Skeletal muscle satellite cell (primary cell): ENCODE measurements around the gene SPEM1.

Source experiments
- H3K27me3 ChIP-seq: 2 replicates; pipeline ENCODE4 v1.7.0; 2013; ENCODE audit warnings: low read length; ENCODE audit not compliant: control insufficient read depth, insufficient read depth
- H3K36me3 ChIP-seq: 2 replicates; pipeline ENCODE4 v1.7.0; 2013; ENCODE audit warnings: mild to moderate bottlenecking, control low read depth, low read length; ENCODE audit not compliant: insufficient read depth
- H3K4me1 ChIP-seq: 2 replicates; pipeline ENCODE4 v1.7.0; 2013; ENCODE audit warnings: low read length; ENCODE audit not compliant: control insufficient read depth, insufficient read depth
- H3K4me2 ChIP-seq: 2 replicates; pipeline ENCODE4 v1.7.0; 2013; ENCODE audit warnings: mild to moderate bottlenecking, low read length
- H3K4me3 ChIP-seq: 2 replicates; pipeline ENCODE4 v1.7.0; 2013; ENCODE audit warnings: low read length
- H3K9ac ChIP-seq: 2 replicates; pipeline ENCODE4 v1.7.0; 2013; ENCODE audit warnings: mild to moderate bottlenecking, low read depth, low read length, moderate library complexity
- H3K9me3 ChIP-seq: replicated peaks from 2 replicates; pipeline ENCODE4 v1.7.0; 2013; ENCODE audit warnings: mild to moderate bottlenecking, control low read depth, low read length

Gene SPEM1

DNA sequence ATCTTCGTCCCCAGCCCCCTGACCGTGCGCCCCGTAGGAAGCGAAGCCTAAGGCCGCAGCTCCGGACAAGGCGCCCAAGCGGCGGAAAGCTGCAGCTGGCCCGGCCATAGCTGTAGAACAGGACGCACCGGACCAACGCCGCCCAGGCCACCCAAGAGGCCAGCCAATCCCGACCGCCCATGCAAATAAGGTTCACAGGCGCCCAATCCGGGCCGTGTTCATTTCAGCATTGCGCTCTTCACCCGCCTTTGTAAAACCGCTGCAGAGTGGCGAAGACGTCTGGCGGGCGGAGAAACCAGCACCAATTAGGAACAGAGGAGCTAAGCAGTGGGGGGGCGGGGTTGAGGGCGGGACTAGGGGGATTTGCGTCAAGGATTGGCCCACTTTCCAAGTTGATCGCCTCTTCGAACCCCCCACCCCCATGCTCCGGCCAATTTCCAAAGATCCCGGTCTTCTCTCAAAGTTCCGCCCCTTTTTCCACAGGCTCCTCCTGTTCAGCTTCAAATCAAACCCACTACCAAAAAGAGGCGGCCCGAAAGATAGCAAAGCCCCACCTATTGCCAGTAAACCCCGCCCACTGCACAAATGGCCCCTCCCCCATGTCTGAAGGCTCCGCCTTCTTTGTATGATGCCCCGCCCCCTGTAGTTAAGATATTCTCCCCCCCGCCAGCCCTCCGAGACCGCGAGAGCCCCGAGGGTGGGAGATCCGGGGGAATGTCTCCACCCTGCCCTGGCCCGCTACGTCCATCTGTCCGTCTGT lies 16.0 kb upstream of the SPEM1 start, which contains the start of gene TMEM256:
TSS of gene TMEM256 (minus strand) at position 121 of the 760 bp plus-strand sequence. CDS start at position 108, 13 bp downstream.
- Histone ChIP-seq H3K4me3 (peak within 1 kb of the TSS; percentile 89), H3K4me2 (peak within 1 kb of the TSS; percentile 99), H3K9ac (peak within 1 kb of the TSS; percentile 80), H3K9me3 (no peaks in the 10 kb centered on the region), H3K36me3 (peaks cover 3% of the 10 kb centered on the region), H3K4me1 (peaks cover 21% of the 10 kb centered on the region), H3K27me3 (no peaks in the 10 kb centered on the region)

- Histone ChIP-seq H3K4me3 (peak overlapping the region; percentile 84), H3K36me3 (peaks cover 10% of the 10 kb centered on the region), H3K9ac (peak overlapping the region; percentile 80), H3K4me1 (peaks cover 21% of the 10 kb centered on the region), H3K9me3 (no peaks in the 10 kb centered on the region), H3K27me3 (no peaks in the 10 kb centered on the region), H3K4me2 (peak overlapping the region; percentile 99)
These were observed 15.3 kb upstream of the SPEM1 start for GRCh38 chr17:7404737-7405349.

- no peaks in the 10 kb centered on the region for H3K9me3 ChIP-seq
- H3K4me2 ChIP-seq, result peak overlapping the region; percentile 99
- H3K9ac ChIP-seq, result peak overlapping the region; percentile 80
- H3K4me3 ChIP-seq, result peak overlapping the region; percentile 84
- H3K27me3 ChIP-seq, result no peaks in the 10 kb centered on the region
- H3K36me3 ChIP-seq, result peaks cover 12% of the 10 kb centered on the region
- peaks cover 21% of the 10 kb centered on the region for H3K4me1 ChIP-seq
These were observed 14.5 kb upstream of the SPEM1 start for GRCh38 chr17:7405350-7406234.

DNA sequence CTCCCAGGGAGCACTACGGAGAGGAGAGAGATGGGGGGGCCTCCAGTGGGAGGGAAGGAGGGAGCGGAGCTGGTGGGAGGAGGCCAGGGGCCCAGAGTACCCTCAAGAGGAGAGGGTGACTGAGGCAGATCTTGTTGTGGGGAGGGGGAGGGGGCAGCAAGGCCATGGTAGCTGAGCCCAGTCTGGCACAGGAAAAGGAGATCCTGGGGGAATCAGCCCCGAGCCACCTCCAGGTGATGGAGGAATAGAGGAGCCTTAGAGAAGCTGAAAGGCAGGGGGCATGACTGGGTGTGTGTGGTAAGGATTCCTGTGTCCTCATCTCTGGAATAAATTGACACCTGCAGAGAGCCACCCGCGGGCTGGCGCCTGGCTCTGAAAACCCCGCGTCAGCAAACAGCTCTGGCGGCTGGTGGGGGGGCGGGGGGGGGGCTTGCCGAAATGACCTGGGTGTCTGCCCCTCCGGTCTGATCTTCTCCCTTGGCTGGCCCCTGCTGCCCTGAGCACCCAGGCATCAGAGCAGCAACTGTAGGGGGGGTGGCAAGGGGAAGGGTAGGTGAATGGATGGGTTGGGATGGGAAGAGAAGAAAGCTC lies 13.8 kb upstream of the SPEM1 start:
- H3K27me3 ChIP-seq, result no peaks in the 10 kb centered on the region
- H3K9ac ChIP-seq, result peak overlapping the region; percentile 80
- H3K9me3 ChIP-seq, result no peaks in the 10 kb centered on the region
- H3K36me3 ChIP-seq, result peaks cover 12% of the 10 kb centered on the region
- H3K4me3 ChIP-seq, result peak overlapping the region; percentile 84
- H3K4me1 ChIP-seq, result peaks cover 18% of the 10 kb centered on the region
- peak overlapping the region; percentile 99 for H3K4me2 ChIP-seq

DNA sequence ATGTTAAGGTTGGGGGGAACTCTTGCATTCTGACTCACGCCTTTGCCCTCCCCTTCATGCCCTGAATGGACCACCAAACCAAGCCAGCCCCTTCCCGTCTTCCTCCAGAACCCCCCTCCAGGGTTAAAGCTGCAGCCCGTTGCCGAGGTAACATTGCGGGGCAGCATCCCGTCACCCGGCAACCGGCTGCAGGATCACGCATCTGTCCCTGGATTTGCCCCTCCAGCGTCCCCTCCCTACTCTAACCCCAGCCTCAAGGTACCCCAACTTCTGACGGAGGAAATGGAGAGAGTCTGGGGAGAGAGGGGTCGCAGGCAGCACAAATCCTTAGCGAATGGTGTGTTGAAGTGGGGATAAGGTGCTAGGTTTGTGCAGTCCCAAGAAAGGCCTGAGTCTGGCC lies 13.0 kb upstream of the SPEM1 start:
- H3K4me1 ChIP-seq, result peaks cover 18% of the 10 kb centered on the region
- no peaks in the 10 kb centered on the region for H3K27me3 ChIP-seq
- H3K4me3 ChIP-seq, result no peak overlapping the region

GRCh38 chr17:7407485-7408251 lies 12.5 kb upstream of the SPEM1 start, which contains the start of gene NLGN2:
Gene NLGN2, plus strand, starts transcription at chr17:7407845. Its CDS starts 411 bp downstream, at chr17:7408256.
- Histone ChIP-seq H3K27me3 (no peaks in the 10 kb centered on the region), H3K9me3 (no peaks in the 10 kb centered on the region), H3K36me3 (peaks cover 12% of the 10 kb centered on the region), H3K9ac (no peak within 1 kb of the TSS), H3K4me1 (peaks cover 17% of the 10 kb centered on the region), H3K4me3 (no peak within 1 kb of the TSS), H3K4me2 (no peak within 1 kb of the TSS)

More for the DNA sequence above, 13.0 kb upstream of the SPEM1 start:
- Histone ChIP-seq H3K4me2 (no peak overlapping the region), H3K9ac (no peak overlapping the region), H3K36me3 (peaks cover 12% of the 10 kb centered on the region), H3K9me3 (no peaks in the 10 kb centered on the region)

DNA sequence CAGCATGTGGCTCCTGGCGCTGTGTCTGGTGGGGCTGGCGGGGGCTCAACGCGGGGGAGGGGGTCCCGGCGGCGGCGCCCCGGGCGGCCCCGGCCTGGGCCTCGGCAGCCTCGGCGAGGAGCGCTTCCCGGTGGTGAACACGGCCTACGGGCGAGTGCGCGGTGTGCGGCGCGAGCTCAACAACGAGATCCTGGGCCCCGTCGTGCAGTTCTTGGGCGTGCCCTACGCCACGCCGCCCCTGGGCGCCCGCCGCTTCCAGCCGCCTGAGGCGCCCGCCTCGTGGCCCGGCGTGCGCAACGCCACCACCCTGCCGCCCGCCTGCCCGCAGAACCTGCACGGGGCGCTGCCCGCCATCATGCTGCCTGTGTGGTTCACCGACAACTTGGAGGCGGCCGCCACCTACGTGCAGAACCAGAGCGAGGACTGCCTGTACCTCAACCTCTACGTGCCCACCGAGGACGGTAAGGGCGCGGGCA lies 11.8 kb upstream of the SPEM1 start:
- no peak overlapping the region for H3K4me3 ChIP-seq
- no peaks in the 10 kb centered on the region for H3K9me3 ChIP-seq
- no peak overlapping the region for H3K4me2 ChIP-seq
- H3K9ac ChIP-seq, result no peak overlapping the region
- peaks cover 12% of the 10 kb centered on the region for H3K36me3 ChIP-seq
- no peaks in the 10 kb centered on the region for H3K27me3 ChIP-seq
- H3K4me1 ChIP-seq, result peaks cover 16% of the 10 kb centered on the region

DNA sequence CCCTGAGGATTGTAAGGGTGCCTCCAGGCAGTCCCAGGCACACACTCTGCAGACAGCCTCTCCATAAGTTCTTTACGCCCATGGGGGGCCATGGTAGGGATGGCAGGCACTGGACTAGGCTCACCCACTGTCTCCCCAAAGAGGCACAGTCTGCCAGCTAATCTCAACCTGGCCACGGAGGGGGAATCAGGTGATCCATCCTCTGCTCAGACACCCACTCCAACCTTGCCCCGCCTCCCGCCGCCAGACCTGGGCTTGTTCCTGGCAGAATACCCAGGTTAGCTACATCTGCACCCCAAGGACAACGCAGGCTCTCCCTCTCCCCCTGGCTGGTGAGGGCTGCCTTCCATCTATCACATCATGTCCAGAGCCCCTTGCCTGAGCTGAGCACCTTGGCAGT lies 11.3 kb upstream of the SPEM1 start:
- no peaks in the 10 kb centered on the region for H3K27me3 ChIP-seq

DNA sequence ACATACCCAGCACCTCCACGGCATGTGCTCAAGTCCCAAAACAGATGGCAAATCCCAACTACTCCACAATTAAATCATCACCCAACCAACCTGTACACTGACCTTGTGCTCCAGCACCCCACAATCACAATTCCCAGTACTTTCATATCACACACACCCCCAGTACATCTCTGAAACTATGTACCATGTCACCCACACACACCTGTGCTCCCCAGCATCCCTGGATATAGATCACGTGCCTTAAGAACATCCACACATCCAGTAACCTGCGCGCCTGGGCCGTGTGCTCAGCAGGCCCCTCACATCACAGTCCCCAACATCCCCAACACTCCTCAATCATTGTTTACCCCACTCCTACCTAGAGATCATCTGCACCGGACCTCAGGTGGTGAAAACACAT lies 10.4 kb upstream of the SPEM1 start:
- peaks cover 21% of the 10 kb centered on the region for H3K4me1 ChIP-seq
- no peak overlapping the region for H3K9ac ChIP-seq
- H3K9me3 ChIP-seq, result no peaks in the 10 kb centered on the region
- H3K27me3 ChIP-seq, result no peaks in the 10 kb centered on the region
- H3K4me2 ChIP-seq, result no peak overlapping the region
- H3K36me3 ChIP-seq, result peaks cover 12% of the 10 kb centered on the region
- H3K4me3 ChIP-seq, result no peak overlapping the region

More for the DNA sequence above, 11.3 kb upstream of the SPEM1 start:
- Histone ChIP-seq H3K4me3 (no peak overlapping the region), H3K9ac (no peak overlapping the region), H3K36me3 (peaks cover 12% of the 10 kb centered on the region), H3K4me1 (peaks cover 21% of the 10 kb centered on the region), H3K9me3 (no peaks in the 10 kb centered on the region), H3K4me2 (no peak overlapping the region)

DNA sequence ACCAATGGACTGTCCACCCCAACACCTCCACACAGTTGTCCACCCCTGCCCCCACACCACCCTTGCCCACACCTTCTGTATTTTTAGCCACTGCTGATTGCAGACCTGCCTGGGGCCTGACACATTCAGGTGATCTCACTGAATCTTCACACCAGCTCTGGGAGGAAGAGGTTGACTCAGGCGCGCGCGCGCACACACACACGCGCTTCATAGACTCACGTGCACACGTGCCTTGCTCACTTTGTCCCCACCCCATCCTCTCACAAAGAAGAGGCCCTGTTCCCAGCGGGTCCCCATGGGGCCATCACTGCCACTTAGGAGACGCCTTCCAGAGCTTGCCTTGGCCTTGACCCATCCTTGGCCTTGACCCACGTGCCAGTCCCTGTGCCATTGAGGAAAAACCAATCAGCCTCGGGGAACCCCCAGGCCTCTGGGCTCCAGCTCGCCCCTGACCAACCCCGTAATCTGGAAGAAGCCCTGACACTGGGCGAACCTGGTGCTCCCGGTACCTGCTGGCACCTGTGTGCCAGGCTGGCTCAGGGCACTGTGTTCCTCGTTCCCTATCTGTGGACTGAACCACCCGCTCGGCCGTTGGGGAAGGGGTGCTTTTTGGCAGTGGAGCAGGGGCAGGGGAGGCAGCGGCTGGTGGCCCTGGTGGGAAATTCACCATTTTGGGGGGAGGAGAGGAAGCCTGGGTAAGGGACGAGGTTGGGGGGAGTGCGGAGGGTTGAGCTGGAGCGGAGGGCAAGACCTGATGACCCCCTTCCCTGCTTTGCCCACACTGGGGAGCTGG lies 9.3 kb upstream of the SPEM1 start:
- Histone ChIP-seq H3K36me3 (peaks cover 17% of the 10 kb centered on the region), H3K4me2 (no peak overlapping the region), H3K4me1 (peaks cover 17% of the 10 kb centered on the region), H3K9ac (no peak overlapping the region), H3K4me3 (no peak overlapping the region), H3K9me3 (no peaks in the 10 kb centered on the region), H3K27me3 (no peaks in the 10 kb centered on the region)
